ENCODE results near the gene RBM20.

The RBM20 gene

DNA sequence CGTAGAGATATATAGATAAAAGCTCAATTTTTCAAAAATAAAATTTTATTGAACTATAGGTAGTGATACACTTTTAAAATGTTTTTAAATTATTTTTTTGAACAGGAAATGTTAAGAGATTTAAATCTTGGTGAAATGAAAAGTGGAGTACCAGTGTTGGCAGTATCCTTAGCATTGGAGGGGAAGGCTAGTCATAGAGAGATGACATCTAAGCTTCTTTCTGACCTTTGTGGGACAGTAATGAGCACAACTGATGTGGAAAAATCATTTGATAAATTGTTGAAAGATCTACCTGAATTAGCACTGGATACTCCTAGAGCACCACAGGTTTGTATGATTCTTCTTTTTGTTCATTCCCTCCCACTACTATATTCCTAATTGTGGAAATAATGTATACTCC, 243.4 kb downstream of the RBM20 start:
- DNase-seq (ENCODE audit: extremely low read depth, low read depth), result no peak
- TF ChIP-seq, protein P1, sequence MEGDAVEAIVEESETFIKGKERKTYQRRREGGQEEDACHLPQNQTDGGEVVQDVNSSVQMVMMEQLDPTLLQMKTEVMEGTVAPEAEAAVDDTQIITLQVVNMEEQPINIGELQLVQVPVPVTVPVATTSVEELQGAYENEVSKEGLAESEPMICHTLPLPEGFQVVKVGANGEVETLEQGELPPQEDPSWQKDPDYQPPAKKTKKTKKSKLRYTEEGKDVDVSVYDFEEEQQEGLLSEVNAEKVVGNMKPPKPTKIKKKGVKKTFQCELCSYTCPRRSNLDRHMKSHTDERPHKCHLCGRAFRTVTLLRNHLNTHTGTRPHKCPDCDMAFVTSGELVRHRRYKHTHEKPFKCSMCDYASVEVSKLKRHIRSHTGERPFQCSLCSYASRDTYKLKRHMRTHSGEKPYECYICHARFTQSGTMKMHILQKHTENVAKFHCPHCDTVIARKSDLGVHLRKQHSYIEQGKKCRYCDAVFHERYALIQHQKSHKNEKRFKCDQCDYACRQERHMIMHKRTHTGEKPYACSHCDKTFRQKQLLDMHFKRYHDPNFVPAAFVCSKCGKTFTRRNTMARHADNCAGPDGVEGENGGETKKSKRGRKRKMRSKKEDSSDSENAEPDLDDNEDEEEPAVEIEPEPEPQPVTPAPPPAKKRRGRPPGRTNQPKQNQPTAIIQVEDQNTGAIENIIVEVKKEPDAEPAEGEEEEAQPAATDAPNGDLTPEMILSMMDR (IDR thresholded peaks at IDR 0.05; ENCODE audit: low read depth, low read length, missing control alignments), result no peak
- H3K4me3 ChIP-seq (replicated peaks; ENCODE audit: low read depth, low read length), result no peak overlapping the region
